ENCODE measurements around the gene TMEM17. TPM values are rescaled to one million over a fixed set of nuclear protein-coding genes. Genes with fewer than 3 reads are reported as not detected.

Gene TMEM17
- total and polyA plus RNA-seq, 2 experiments from 2014 or later, result 0.94 to 1.7 TPM

DNA sequence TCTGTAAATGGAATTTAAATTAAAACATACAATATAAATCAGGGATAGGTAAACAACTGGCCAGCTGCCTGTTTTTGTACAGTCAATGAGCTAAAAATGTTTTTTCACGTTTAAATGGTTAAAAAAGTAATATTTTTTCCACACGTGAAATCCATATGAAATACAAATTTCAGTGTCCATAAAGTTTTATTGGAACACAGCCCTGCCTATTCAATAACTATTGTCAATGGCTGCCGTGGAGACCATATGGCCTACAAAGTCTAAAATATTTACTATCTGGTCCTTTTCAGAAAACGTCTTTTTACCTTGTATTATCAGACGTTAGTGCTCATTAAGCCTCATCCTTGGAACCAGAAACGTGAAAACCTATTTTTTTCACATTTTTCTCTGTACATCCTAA is 1.3 kb downstream of the TMEM17 start:
- no peak overlapping the region for H3K27ac Mint-ChIP-seq
- peak overlapping the region; percentile 95; the same call in 1 of the 2 replicates for H2AFZ ChIP-seq
- no peaks in the 10 kb centered on the region for H3K36me3 Mint-ChIP-seq (ENCODE audit: low read depth)
- no peak overlapping the region for H3K4me2 ChIP-seq
- ATAC-seq (no peak), DNase-seq (ENCODE audit: low spot score) (no peak)
- H3K4me3 Mint-ChIP-seq, result no peak overlapping the region; the same call in 2 of the 3 replicates
- H3K9me3 Mint-ChIP-seq, result no peaks in the 10 kb centered on the region
- 0 out of 2 replicates have a peak overlapping the region, but pooled peaks have one; percentile 1 for H3K27ac ChIP-seq (ENCODE audit: low read depth)
- no peaks in the 10 kb centered on the region for H3K79me2 ChIP-seq (replicated peaks; ENCODE audit: insufficient read depth)
- H4K20me1 ChIP-seq (replicated peaks; ENCODE audit: insufficient read depth), result no peaks in the 10 kb centered on the region
- TF ChIP-seq, protein P1, sequence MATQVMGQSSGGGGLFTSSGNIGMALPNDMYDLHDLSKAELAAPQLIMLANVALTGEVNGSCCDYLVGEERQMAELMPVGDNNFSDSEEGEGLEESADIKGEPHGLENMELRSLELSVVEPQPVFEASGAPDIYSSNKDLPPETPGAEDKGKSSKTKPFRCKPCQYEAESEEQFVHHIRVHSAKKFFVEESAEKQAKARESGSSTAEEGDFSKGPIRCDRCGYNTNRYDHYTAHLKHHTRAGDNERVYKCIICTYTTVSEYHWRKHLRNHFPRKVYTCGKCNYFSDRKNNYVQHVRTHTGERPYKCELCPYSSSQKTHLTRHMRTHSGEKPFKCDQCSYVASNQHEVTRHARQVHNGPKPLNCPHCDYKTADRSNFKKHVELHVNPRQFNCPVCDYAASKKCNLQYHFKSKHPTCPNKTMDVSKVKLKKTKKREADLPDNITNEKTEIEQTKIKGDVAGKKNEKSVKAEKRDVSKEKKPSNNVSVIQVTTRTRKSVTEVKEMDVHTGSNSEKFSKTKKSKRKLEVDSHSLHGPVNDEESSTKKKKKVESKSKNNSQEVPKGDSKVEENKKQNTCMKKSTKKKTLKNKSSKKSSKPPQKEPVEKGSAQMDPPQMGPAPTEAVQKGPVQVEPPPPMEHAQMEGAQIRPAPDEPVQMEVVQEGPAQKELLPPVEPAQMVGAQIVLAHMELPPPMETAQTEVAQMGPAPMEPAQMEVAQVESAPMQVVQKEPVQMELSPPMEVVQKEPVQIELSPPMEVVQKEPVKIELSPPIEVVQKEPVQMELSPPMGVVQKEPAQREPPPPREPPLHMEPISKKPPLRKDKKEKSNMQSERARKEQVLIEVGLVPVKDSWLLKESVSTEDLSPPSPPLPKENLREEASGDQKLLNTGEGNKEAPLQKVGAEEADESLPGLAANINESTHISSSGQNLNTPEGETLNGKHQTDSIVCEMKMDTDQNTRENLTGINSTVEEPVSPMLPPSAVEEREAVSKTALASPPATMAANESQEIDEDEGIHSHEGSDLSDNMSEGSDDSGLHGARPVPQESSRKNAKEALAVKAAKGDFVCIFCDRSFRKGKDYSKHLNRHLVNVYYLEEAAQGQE (IDR thresholded peaks at IDR 0.05; ENCODE audit: unreplicated experiment), result no peak
- TF ChIP-seq POLR2AphosphoS5 (IDR thresholded peaks at IDR 0.05; ENCODE audit: low read depth), result no peak
- TF ChIP-seq ZNF331 (CRISPR knock-in tag; IDR thresholded peaks at IDR 0.05; ENCODE audit: low read depth), result no peak
- TF ChIP-seq, protein P2, sequence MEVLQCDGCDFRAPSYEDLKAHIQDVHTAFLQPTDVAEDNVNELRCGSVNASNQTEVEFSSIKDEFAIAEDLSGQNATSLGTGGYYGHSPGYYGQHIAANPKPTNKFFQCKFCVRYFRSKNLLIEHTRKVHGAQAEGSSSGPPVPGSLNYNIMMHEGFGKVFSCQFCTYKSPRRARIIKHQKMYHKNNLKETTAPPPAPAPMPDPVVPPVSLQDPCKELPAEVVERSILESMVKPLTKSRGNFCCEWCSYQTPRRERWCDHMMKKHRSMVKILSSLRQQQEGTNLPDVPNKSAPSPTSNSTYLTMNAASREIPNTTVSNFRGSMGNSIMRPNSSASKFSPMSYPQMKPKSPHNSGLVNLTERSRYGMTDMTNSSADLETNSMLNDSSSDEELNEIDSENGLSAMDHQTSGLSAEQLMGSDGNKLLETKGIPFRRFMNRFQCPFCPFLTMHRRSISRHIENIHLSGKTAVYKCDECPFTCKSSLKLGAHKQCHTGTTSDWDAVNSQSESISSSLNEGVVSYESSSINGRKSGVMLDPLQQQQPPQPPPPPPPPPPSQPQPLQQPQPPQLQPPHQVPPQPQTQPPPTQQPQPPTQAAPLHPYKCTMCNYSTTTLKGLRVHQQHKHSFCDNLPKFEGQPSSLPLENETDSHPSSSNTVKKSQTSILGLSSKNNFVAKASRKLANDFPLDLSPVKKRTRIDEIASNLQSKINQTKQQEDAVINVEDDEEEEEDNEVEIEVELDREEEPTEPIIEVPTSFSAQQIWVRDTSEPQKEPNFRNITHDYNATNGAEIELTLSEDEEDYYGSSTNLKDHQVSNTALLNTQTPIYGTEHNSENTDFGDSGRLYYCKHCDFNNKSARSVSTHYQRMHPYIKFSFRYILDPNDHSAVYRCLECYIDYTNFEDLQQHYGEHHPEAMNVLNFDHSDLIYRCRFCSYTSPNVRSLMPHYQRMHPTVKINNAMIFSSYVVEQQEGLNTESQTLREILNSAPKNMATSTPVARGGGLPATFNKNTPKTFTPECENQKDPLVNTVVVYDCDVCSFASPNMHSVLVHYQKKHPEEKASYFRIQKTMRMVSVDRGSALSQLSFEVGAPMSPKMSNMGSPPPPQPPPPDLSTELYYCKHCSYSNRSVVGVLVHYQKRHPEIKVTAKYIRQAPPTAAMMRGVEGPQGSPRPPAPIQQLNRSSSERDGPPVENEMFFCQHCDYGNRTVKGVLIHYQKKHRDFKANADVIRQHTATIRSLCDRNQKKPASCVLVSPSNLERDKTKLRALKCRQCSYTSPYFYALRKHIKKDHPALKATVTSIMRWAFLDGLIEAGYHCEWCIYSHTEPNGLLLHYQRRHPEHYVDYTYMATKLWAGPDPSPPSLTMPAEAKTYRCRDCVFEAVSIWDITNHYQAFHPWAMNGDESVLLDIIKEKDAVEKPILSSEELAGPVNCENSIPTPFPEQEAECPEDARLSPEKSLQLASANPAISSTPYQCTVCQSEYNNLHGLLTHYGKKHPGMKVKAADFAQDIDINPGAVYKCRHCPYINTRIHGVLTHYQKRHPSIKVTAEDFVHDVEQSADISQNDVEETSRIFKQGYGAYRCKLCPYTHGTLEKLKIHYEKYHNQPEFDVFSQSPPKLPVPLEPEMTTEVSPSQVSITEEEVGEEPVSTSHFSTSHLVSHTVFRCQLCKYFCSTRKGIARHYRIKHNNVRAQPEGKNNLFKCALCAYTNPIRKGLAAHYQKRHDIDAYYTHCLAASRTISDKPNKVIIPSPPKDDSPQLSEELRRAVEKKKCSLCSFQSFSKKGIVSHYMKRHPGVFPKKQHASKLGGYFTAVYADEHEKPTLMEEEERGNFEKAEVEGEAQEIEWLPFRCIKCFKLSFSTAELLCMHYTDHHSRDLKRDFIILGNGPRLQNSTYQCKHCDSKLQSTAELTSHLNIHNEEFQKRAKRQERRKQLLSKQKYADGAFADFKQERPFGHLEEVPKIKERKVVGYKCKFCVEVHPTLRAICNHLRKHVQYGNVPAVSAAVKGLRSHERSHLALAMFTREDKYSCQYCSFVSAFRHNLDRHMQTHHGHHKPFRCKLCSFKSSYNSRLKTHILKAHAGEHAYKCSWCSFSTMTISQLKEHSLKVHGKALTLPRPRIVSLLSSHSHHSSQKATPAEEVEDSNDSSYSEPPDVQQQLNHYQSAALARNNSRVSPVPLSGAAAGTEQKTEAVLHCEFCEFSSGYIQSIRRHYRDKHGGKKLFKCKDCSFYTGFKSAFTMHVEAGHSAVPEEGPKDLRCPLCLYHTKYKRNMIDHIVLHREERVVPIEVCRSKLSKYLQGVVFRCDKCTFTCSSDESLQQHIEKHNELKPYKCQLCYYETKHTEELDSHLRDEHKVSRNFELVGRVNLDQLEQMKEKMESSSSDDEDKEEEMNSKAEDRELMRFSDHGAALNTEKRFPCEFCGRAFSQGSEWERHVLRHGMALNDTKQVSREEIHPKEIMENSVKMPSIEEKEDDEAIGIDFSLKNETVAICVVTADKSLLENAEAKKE (CRISPR knock-in tag; IDR thresholded peaks at IDR 0.05), result no peak
- TF ChIP-seq CTCF (conservative IDR thresholded peaks at IDR 0.05; ENCODE audit: low read depth in 2 of 2), result no peak
- no peak for TF ChIP-seq EZH2 (IDR thresholded peaks at IDR 0.05; ENCODE audit: low read depth, unreplicated experiment)
- TF ChIP-seq EZH2phosphoT487 (IDR thresholded peaks at IDR 0.05; ENCODE audit: unreplicated experiment), result no peak
- H3K36me3 ChIP-seq (ENCODE audit: insufficient read depth), result no peaks in the 10 kb centered on the region
- 0 out of 2 replicates have a peak, but pooled peaks cover 4% of the 10 kb centered on the region for H3K4me1 ChIP-seq (ENCODE audit: insufficient read depth)
- no peaks in the 10 kb centered on the region for H3F3A ChIP-seq (replicated peaks; ENCODE audit: low read depth)
- no peaks in the 10 kb centered on the region for H3K9me2 ChIP-seq (ENCODE audit: insufficient read depth)
- H3K27me3 Mint-ChIP-seq (ENCODE audit: insufficient read depth, low read depth, poor library complexity), result peaks cover 6% of the 10 kb centered on the region
- no peaks in the 10 kb centered on the region for H3K27me3 ChIP-seq (ENCODE audit: insufficient read depth)
- no peak overlapping the region for H3K4me3 ChIP-seq
- H3K4me1 Mint-ChIP-seq, result peaks cover 11% of the 10 kb centered on the region
